IMR-90 (cell line): ENCODE results near the gene TMEM154. TPM values are rescaled to one million over a fixed set of nuclear protein-coding genes. Genes with fewer than 3 reads are reported as not detected.

Experiments used
- ATAC-seq: fragments of 200-7000 bp; cut with Tn5 transposase; 2 replicates; pipeline ENCODE4 v1.9.1; 2020; ENCODE audit warnings: low read depth, mild to moderate bottlenecking, moderate library complexity
- BruUV-seq: library from RNA; stranded (reverse); fragments of 400-500 nt; replicated peaks from 2 replicates; lab custom pipeline; 2021; lab: Mats Ljungman, UMichigan
- CTCF ChIA-PET: fragments of 300-600 bp; formaldehyde crosslinking; extraction: SDS; loops from one replicate; lab custom pipeline; 2021; ENCODE audit warnings: antibody characterized with exemption; lab: Yijun Ruan, JAX
- POLR2A ChIA-PET: fragments of 300-600 bp; sonication (Branson Sonifier 250); formaldehyde crosslinking; loops from one replicate; lab custom pipeline; 2022; ENCODE audit warnings: antibody characterized with exemption; ENCODE audit not compliant: unreplicated experiment; lab: Charles Lee
- DNase-seq: peaks from one replicate; pipeline ENCODE4 v3.0.0; 2013
- H2AFZ ChIP-seq: replicated peaks from 2 replicates; pipeline ENCODE3; 2013; ENCODE audit warnings: low read length, mild to moderate bottlenecking; ENCODE audit not compliant: poor library complexity
- H2AK5ac ChIP-seq: 2 replicates; pipeline ENCODE4 v1.6.1; 2013; ENCODE audit warnings: low read depth, low read length, inconsistent platforms
- H2AK9ac ChIP-seq: replicated peaks from 2 replicates; pipeline ENCODE3; 2013; ENCODE audit warnings: mild to moderate bottlenecking, low read depth, low read length, moderate library complexity; ENCODE audit not compliant: poor library complexity
- H2BK120ac ChIP-seq: 2 replicates; pipeline ENCODE4 v1.6.1; 2013; ENCODE audit warnings: low read depth, low read length, inconsistent platforms
- H2BK15ac ChIP-seq: 3 replicates; pipeline ENCODE4 v1.6.1; 2013; ENCODE audit warnings: low read depth, low read length, inconsistent platforms
- H2BK20ac ChIP-seq: 2 replicates; pipeline ENCODE4 v1.6.1; 2013; ENCODE audit warnings: low read depth, mild to moderate bottlenecking, inconsistent platforms, low read length, moderate library complexity
- H2BK5ac ChIP-seq: 2 replicates; pipeline ENCODE4 v1.6.1; 2013; ENCODE audit warnings: mild to moderate bottlenecking, low read depth, low read length, inconsistent platforms; ENCODE audit not compliant: poor library complexity, severe bottlenecking
- H3K14ac ChIP-seq: replicated peaks from 2 replicates; pipeline ENCODE4 v1.6.1; 2013; ENCODE audit warnings: low read depth, low read length, inconsistent platforms
- H3K18ac ChIP-seq: 2 replicates; pipeline ENCODE4 v1.6.1; 2013; ENCODE audit warnings: low read depth, low read length, control low read depth
- H3K23ac ChIP-seq: 2 replicates; pipeline ENCODE4 v1.6.1; 2013; ENCODE audit warnings: low read depth, low read length, inconsistent platforms
- H3K27ac ChIP-seq: 2 replicates; pipeline ENCODE4 v1.5.1; 2013; ENCODE audit warnings: mild to moderate bottlenecking, control low read depth, low read length; ENCODE audit not compliant: insufficient read depth
- H3K27me3 ChIP-seq: 2 replicates; pipeline ENCODE4 v1.6.1; 2013; ENCODE audit warnings: low read length; ENCODE audit not compliant: control insufficient read depth, insufficient read depth
- H3K36me3 ChIP-seq: 2 replicates; pipeline ENCODE4 v1.6.1; 2013; ENCODE audit warnings: low read length, mixed read lengths; ENCODE audit not compliant: control insufficient read depth, insufficient read depth
- H3K4ac ChIP-seq: 2 replicates; pipeline ENCODE4 v1.6.1; 2013; ENCODE audit warnings: low read depth, low read length, inconsistent platforms
- H3K4me1 ChIP-seq: 2 replicates; pipeline ENCODE4 v1.6.1; 2013; ENCODE audit warnings: low read length, mixed read lengths; ENCODE audit not compliant: control insufficient read depth, insufficient read depth
- H3K4me2 ChIP-seq: 2 replicates; pipeline ENCODE4 v1.6.1; 2013; ENCODE audit warnings: low read depth, mild to moderate bottlenecking, control low read depth, low read length, moderate library complexity
- H3K4me3 ChIP-seq: 2 replicates; pipeline ENCODE4 v1.5.1; 2013; ENCODE audit warnings: low read depth, mild to moderate bottlenecking, control low read depth, low read length, moderate library complexity; ENCODE audit not compliant: insufficient read depth
- H3K56ac ChIP-seq: 2 replicates; pipeline ENCODE4 v1.6.1; 2013; ENCODE audit warnings: low read length, inconsistent platforms; ENCODE audit not compliant: insufficient read depth; ENCODE audit errors: extremely low read depth
- H3K79me1 ChIP-seq, 2 experiments: 2 replicates each; pipeline ENCODE4 v1.6.1; 2013; ENCODE audit warnings: low read length in 2 of 2, inconsistent platforms in 1 of 2, low read depth in 1 of 2
- H3K9ac ChIP-seq: 2 replicates; pipeline ENCODE4 v1.6.1; 2013; ENCODE audit warnings: low read depth, low read length, control low read depth
- H3K9me1 ChIP-seq: 2 replicates; pipeline ENCODE4 v1.6.1; 2013; ENCODE audit warnings: low read length, inconsistent platforms; ENCODE audit not compliant: insufficient read depth
- H3K9me3 ChIP-seq: 2 replicates; pipeline ENCODE4 v1.6.1; 2013; ENCODE audit warnings: low read length; ENCODE audit not compliant: control insufficient read depth, insufficient read depth
- H4K20me1 ChIP-seq: 2 replicates; pipeline ENCODE4 v1.6.1; 2013; ENCODE audit warnings: low read length, inconsistent platforms; ENCODE audit not compliant: insufficient read depth
- H4K5ac ChIP-seq: 2 replicates; pipeline ENCODE4 v1.6.1; 2013; ENCODE audit warnings: mild to moderate bottlenecking, low read depth, low read length, control low read depth
- H4K8ac ChIP-seq, 2 experiments: 2 replicates each; pipeline ENCODE4 v1.6.1; 2013; ENCODE audit warnings: low read depth in 2 of 2, low read length in 2 of 2, control low read depth in 1 of 2, inconsistent platforms in 1 of 2
- H4K91ac ChIP-seq: 2 replicates; pipeline ENCODE4 v1.6.1; 2013; ENCODE audit warnings: low read depth, low read length, inconsistent platforms; ENCODE audit not compliant: insufficient read depth
- BHLHE40 ChIP-seq: fragments of 150-350 bp; IDR thresholded peaks from 2 replicates; pipeline ENCODE4 v1.6.1; 2016; ENCODE audit warnings: mild to moderate bottlenecking, low read depth, low read length
- CEBPB ChIP-seq: IDR thresholded peaks from 2 replicates; pipeline ENCODE4 v1.6.1; 2012; ENCODE audit warnings: low read depth, low read length, improper control_type of control experiment
- CHD1 ChIP-seq: IDR thresholded peaks from 2 replicates; pipeline ENCODE4 v1.6.1; 2012; ENCODE audit warnings: low read depth, low read length, improper control_type of control experiment
- CTCF ChIP-seq: conservative IDR thresholded peaks from 2 replicates; pipeline ENCODE4 v1.5.1; 2012; ENCODE audit warnings: mild to moderate bottlenecking, low read depth, low read length, improper control_type of control experiment
- ELK1 ChIP-seq: fragments of 150-350 bp; IDR thresholded peaks from 2 replicates; pipeline ENCODE4 v1.6.1; 2016; ENCODE audit warnings: low read depth, mild to moderate bottlenecking, low read length, moderate library complexity, borderline replicate concordance
- FOS ChIP-seq: fragments of 150-350 bp; IDR thresholded peaks from 2 replicates; pipeline ENCODE4 v1.6.1; 2016; ENCODE audit warnings: low read depth, low read length
- MAFK ChIP-seq: IDR thresholded peaks from 2 replicates; pipeline ENCODE4 v1.6.1; 2012; ENCODE audit warnings: low read depth, low read length, improper control_type of control experiment
- MAZ ChIP-seq: IDR thresholded peaks from 2 replicates; pipeline ENCODE4 v1.6.1; 2012; ENCODE audit warnings: low read depth, mild to moderate bottlenecking, low read length, improper control_type of control experiment, moderate library complexity, borderline replicate concordance
- MXI1 ChIP-seq: IDR thresholded peaks from 2 replicates; pipeline ENCODE4 v1.6.1; 2012; ENCODE audit warnings: low read depth, mild to moderate bottlenecking, low read length, moderate library complexity, borderline replicate concordance
- POLR2A ChIP-seq: IDR thresholded peaks from 2 replicates; pipeline ENCODE4 v1.6.1; 2012; ENCODE audit warnings: mild to moderate bottlenecking, low read depth, low read length
- RAD21 ChIP-seq: IDR thresholded peaks from 2 replicates; pipeline ENCODE4 v1.6.1; 2012; ENCODE audit warnings: low read length, improper control_type of control experiment
- RCOR1 ChIP-seq: IDR thresholded peaks from 2 replicates; pipeline ENCODE4 v1.6.1; 2012; ENCODE audit warnings: mild to moderate bottlenecking, low read length, improper control_type of control experiment; ENCODE audit not compliant: insufficient replicate concordance
- RFX5 ChIP-seq: IDR thresholded peaks from 2 replicates; pipeline ENCODE4 v1.8.0; 2012; ENCODE audit warnings: low read depth, mild to moderate bottlenecking, low read length, moderate library complexity
- SMC3 ChIP-seq: fragments of 150-350 bp; IDR thresholded peaks from 2 replicates; pipeline ENCODE4 v1.6.1; 2016; ENCODE audit warnings: low read depth, mild to moderate bottlenecking, antibody characterized with exemption, low read length, moderate library complexity
- USF2 ChIP-seq: fragments of 150-350 bp; IDR thresholded peaks from 2 replicates; pipeline ENCODE4 v1.6.1; 2017; ENCODE audit warnings: mild to moderate bottlenecking, antibody characterized with exemption, low read length, low read depth
- WGBS, 2 experiments: methylation state at CpG; one replicate each; pipeline versions ENCODE4 v1.1.5 to v1.1.7; 2013; ENCODE audit warnings: missing lambda C conversion rate in 2 of 2; ENCODE audit not compliant: insufficient read length in 1 of 2; ENCODE audit errors: extremely low coverage in 2 of 2; 5-methylcytosine and 5-hydroxymethylcytosine counted together
- dilution Hi-C: fragments of 300-500 bp; cut with HindIII; formaldehyde crosslinking; loops from one replicate; pipeline ENCODE4 v1.14.3; 2018; ENCODE audit warnings: low sequenced_read_pairs; ENCODE audit not compliant: unreplicated experiment
- in situ Hi-C: fragments of 300-500 bp; cut with MboI; formaldehyde crosslinking; loops from 3 replicates; pipeline ENCODE4 v1.14.3; 2019; ENCODE audit warnings: low sequenced_read_pairs, inconsistent platforms, mixed read lengths
- intact Hi-C: fragments of 100-400 bp; cut with micrococcal nuclease; formaldehyde crosslinking; loops from 2 replicates; pipeline ENCODE4 v1.10.0; 2022
- polyA plus RNA-seq, 3 experiments: library from polyadenylated mRNA; depleted of rRNA; stranded (reverse); fragments of >200 nt; gene quantifications; 2 replicates each; pipeline ENCODE4 v1.2.3, GENCODE V29; 2012; ENCODE audit warnings: low replicate concordance in 1 of 3
- total RNA-seq: library from RNA; depleted of rRNA; stranded (reverse); fragments of >200 nt; gene quantifications from 2 replicates; pipeline ENCODE4 v1.2.3, GENCODE V29; 2012

Gene TMEM154
- total and polyA plus RNA-seq, 2 of the 4 experiments (the other 2 are of a cell fraction): 0.12 to 0.18 TPM

GRCh38 chr4:152591396-152591795 is 88.4 kb downstream of the TMEM154 start:
- Histone ChIP-seq H3K14ac (no peak overlapping the region), H3K27ac (no peak overlapping the region), H4K91ac (no peak overlapping the region), H2AFZ (peak overlapping the region; percentile 76), H3K27me3 (peaks cover 8% of the 10 kb centered on the region), H3K9me1 (peaks cover 3% of the 10 kb centered on the region; the same call in 1 of the 2 replicates), H3K9me3 (no peaks in the 10 kb centered on the region), H2AK9ac (no peak overlapping the region), H3K4me3 (no peak overlapping the region), H2BK120ac (no peak overlapping the region), H4K8ac (no peak overlapping the region), H3K18ac (no peak overlapping the region), H3K79me1 (no peaks in the 10 kb centered on the region), H3K4me1 (peaks cover 9% of the 10 kb centered on the region; the same call in 1 of the 2 replicates), H3K23ac (no peak overlapping the region; the same call in 1 of the 2 replicates), H3K4ac (no peak overlapping the region), H3K36me3 (no peaks in the 10 kb centered on the region), H2BK20ac (no peak overlapping the region), H4K5ac (no peak overlapping the region), H2AK5ac (no peak overlapping the region), H3K4me2 (peak overlapping the region; percentile 94), H4K20me1 (no peaks in the 10 kb centered on the region), H3K9ac (no peak overlapping the region), H2BK15ac (no peak overlapping the region), H3K56ac (no peak overlapping the region), H2BK5ac (no peak overlapping the region)
- in situ Hi-C loops (no loop called here), dilution Hi-C loops (no loop called here), intact Hi-C loops (no loop called here)
- ChIA-PET POLR2A (no interaction called here), CTCF (no interaction called here)
- DNase-seq (peak; percentile 11), ATAC-seq (peak; percentile 50)
- WGBS, 2 experiments: no CpG with 5 or more reads among the region's 13 CpGs
- no peak for TF ChIP-seq POLR2A
- TF ChIP-seq BHLHE40: no peak
- TF ChIP-seq SMC3: no peak
- TF ChIP-seq MAZ: no peak
- TF ChIP-seq RFX5: no peak
- TF ChIP-seq RCOR1: no peak
- no peak for TF ChIP-seq CHD1
- TF ChIP-seq MXI1: no peak
- TF ChIP-seq RAD21: no peak
- no peak for TF ChIP-seq CTCF
- no peak for TF ChIP-seq ELK1
- TF ChIP-seq MAFK: no peak
- no peak for TF ChIP-seq FOS
- no peak for TF ChIP-seq USF2
- no peak for TF ChIP-seq CEBPB
- BruUV-seq: no TSS peak
